ENCODE results near the gene FADS2. TPM values are rescaled to one million over a fixed set of nuclear protein-coding genes. Genes with fewer than 3 reads are reported as not detected.

Gene FADS2
- total RNA-seq, 4 donors from 2014 or later, result 130 to 455 (median 327) TPM

- TF ChIP-seq EP300 (IDR thresholded peaks at IDR 0.05) (no peak), POLR2AphosphoS5 (IDR thresholded peaks at IDR 0.05) (no peak), CTCF (IDR thresholded peaks at IDR 0.05) (no peak), POLR2A (IDR thresholded peaks at IDR 0.05) (no peak)
- H3K4me1 ChIP-seq, result peaks cover 40% of the 10 kb centered on the region
- H3K36me3 ChIP-seq, result peaks cover under 1% of the 10 kb centered on the region
- H3K4me3 ChIP-seq, result peak overlapping the region; percentile 64
- peak overlapping the region; percentile 89 for H3K27ac ChIP-seq
- H3K27me3 ChIP-seq, result peaks cover 21% of the 10 kb centered on the region
- 1% methylated on average over 45 of the region's 69 CpGs for WGBS
- H3K9me3 ChIP-seq, result no peaks in the 10 kb centered on the region
- peak in 1 of 2 donors; percentile 84 for DNase-seq (ENCODE audit: low spot score in 2 of 2)
Observed at GRCh38 chr11:61815790-61816735, 12.0 kb upstream of the FADS2 start.

GRCh38 chr11:61816736-61817455 lies 11.2 kb upstream of the FADS2 start, which contains the start of gene FADS1:
Gene FADS1 (minus strand): TSS chr11:61817003. CDS start chr11:61816929, 74 bp downstream.
- 10% methylated on average over 7 of the region's 73 CpGs for WGBS
- H3K4me1 ChIP-seq, result peaks cover 41% of the 10 kb centered on the region
- H3K36me3 ChIP-seq, result no peaks in the 10 kb centered on the region
- H3K27ac ChIP-seq, result peak within 1 kb of the TSS; percentile 89
- peak; percentile 93 to 94 for DNase-seq (ENCODE audit: low spot score in 2 of 2)
- H3K9me3 ChIP-seq, result no peaks in the 10 kb centered on the region
- peaks cover 21% of the 10 kb centered on the region for H3K27me3 ChIP-seq
- H3K4me3 ChIP-seq, result peak within 1 kb of the TSS; percentile 64
- TF ChIP-seq CTCF (IDR thresholded peaks at IDR 0.05), result peak in 1 of 2 donors; percentile 54
- TF ChIP-seq POLR2A (IDR thresholded peaks at IDR 0.05), result no peak
- no peak for TF ChIP-seq EP300 (IDR thresholded peaks at IDR 0.05)
- TF ChIP-seq POLR2AphosphoS5 (IDR thresholded peaks at IDR 0.05), result peak in 1 of 3 donors; percentile 55

- peak overlapping the region; percentile 64 for H3K4me3 ChIP-seq
- 66% methylated on average over 6 of the region's 6 CpGs for WGBS
- H3K27ac ChIP-seq, result peak overlapping the region; percentile 89
- peaks cover 21% of the 10 kb centered on the region for H3K27me3 ChIP-seq
- TF ChIP-seq EP300 (IDR thresholded peaks at IDR 0.05), result no peak
- TF ChIP-seq POLR2AphosphoS5 (IDR thresholded peaks at IDR 0.05), result no peak
- no peak for TF ChIP-seq CTCF (IDR thresholded peaks at IDR 0.05)
- TF ChIP-seq POLR2A (IDR thresholded peaks at IDR 0.05), result no peak
- no peaks in the 10 kb centered on the region for H3K9me3 ChIP-seq
- H3K4me1 ChIP-seq, result peaks cover 41% of the 10 kb centered on the region
- DNase-seq (ENCODE audit: low spot score in 2 of 2), result no peak
- H3K36me3 ChIP-seq, result no peaks in the 10 kb centered on the region
Observed at GRCh38 chr11:61817471-61818202, 10.5 kb upstream of the FADS2 start.

- TF ChIP-seq EP300 (IDR thresholded peaks at IDR 0.05) (no peak), CTCF (IDR thresholded peaks at IDR 0.05) (no peak), POLR2A (IDR thresholded peaks at IDR 0.05) (no peak), POLR2AphosphoS5 (IDR thresholded peaks at IDR 0.05) (no peak)
- Histone ChIP-seq H3K4me3 (no peak overlapping the region), H3K27me3 (peaks cover 21% of the 10 kb centered on the region), H3K9me3 (no peaks in the 10 kb centered on the region), H3K27ac (peak overlapping the region; percentile 41), H3K4me1 (peaks cover 32% of the 10 kb centered on the region), H3K36me3 (no peaks in the 10 kb centered on the region)
- WGBS, result 46% methylated on average over 2 of the region's 2 CpGs
- DNase-seq (ENCODE audit: low spot score in 2 of 2), result no peak
Observed at GRCh38 chr11:61820174-61820573, 7.9 kb upstream of the FADS2 start.
